HG02970 (cell line): ENCODE measurements around the gene KRT14.

Experiments used
- ATAC-seq: cut with Tn5 transposase; IDR thresholded peaks from one replicate; pipeline ENCODE4 v1.9.1; 2021; ENCODE audit warnings: mild to moderate bottlenecking, moderate library complexity, moderate number of reproducible peaks; ENCODE audit not compliant: unreplicated experiment, low FRiP score

The KRT14 gene

GRCh38 chr17:41533613-41534012 lies 53.1 kb downstream of the KRT14 start:
- no peak for ATAC-seq

- no peak for ATAC-seq
Observed at GRCh38 chr17:41532947-41533570, 53.6 kb downstream of the KRT14 start.
